IPS-NIHi11 (cell line): ENCODE data around the gene PFKFB4.
"Not testable (repeated sequence)": the region's sequence is repeated elsewhere in the genome, so short reads cannot be mapped to it uniquely, and the experiment has no call there.

Source experiments
- DNase-seq: peaks from one replicate; pipeline ENCODE4 v3.0.0; 2012; ENCODE audit warnings: mixed read lengths, low spot score

Gene PFKFB4

DNA sequence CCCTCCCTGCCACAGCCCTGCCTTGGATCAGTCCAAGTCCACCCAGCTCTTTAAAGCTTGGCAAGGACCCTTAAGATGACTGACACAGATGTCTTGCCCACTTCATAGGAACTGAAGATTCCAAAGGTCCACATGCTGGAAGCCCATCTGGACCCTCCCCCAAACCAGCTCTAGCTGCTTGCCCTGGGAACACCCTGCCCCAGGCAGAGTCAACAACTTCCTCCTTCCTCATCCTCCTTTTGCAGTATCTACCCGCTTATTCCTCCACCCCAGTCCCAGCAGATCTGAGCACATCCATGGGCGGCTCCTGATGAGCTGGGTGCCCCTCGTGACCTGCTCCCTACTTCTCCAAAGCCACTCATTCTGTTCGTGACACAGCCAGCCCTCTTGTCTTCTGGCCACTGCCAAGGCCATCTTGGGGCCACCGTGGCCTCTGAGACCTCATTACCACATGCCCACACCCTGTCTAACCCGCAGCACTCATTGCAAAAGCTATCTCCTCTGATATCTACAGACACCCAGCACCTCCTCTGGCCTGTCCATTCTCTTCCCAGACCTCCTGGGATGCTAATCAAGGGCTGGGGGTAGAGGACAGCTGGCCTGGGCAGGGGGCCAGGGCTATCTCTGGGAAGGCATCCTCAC lies 2.0 kb upstream of the PFKFB4 start:
- no peak for DNase-seq

GRCh38 chr3:48555949-48556795 lies 431 bp downstream of the PFKFB4 start:
- no peak for DNase-seq

DNA sequence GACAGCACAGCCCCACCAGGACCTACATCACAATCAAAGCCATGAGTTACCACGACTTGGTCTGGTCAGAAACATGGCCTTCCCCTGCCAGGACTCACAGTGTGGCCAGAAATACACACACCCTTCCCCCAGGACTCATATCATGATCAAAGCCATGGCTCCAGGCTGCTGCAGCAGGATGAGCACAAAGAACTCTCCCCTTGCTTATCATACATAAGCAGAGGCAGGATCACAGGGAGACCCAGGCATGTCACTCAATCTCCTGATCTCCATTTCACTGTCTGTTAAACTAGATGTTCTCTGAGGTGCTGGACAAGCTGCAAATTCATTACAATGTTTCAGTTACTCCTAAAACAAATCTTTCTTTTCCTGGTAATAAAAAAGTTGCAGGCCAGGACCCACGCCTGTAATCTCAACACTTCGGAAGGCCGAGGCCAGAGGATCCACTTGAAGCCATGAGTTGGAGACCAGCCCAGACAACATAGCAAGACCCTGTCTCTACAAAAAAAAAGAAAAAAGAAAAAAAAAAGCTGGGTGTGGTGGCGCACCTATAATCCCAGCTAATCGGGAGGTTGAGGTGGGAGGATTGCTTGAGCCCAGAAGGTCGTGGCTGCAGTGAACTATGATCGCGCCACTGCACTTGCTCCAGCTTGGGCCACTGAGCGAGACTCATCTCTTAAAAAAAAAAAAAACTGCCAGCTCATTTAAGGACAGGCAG lies 1.2 kb downstream of the PFKFB4 start:
- DNase-seq: no peak

DNA sequence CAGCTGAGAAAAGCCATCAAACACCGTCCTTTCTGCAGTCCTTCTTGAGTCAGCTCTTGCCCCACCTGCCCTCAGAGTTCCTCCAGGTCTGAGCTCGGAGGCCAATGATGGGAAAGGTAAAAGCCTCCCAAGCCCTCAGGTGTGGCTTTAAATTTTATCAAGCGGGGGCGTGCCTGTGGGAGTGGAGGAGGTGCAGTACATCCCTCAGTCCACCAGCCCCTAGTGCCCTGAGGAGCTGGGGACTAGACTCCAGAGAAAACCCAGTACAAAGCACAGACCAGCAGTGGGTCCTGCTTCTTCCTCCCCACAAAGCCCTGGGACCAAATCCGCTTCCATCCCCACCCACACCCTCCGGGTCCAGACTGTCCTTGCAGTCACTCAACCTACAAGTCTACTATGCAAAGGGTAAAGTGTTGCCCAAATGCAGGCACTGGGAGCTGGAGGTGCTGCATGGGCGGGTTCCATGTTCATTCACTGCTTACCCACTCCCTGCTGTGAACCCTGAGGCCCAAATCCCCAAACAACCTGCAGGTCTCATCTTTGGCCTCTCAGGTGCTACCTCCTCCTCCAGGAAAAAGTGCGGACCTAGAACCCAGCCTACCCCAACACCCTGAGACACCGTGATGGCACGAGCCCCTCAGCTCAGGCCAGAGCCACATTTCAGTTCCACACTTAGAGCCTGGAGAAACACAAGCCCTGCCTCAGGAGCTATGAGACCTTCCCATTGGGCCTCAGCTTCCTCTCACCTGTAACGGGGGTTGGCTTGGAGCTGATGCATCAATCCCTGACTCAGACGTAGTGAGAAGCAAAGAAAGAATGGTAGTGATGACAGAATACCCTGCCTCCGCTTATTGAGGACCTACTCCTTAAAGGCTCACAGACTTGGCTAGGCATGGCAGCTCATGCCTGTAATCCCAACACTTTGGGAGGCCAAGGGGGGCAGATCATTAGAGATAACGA lies 2.4 kb downstream of the PFKFB4 start:
- no peak for DNase-seq

- no peak for DNase-seq
Observed at GRCh38 chr3:48553361-48553760, 3.2 kb downstream of the PFKFB4 start.

GRCh38 chr3:48552111-48552951 lies 4.3 kb downstream of the PFKFB4 start:
- DNase-seq: no peak

GRCh38 chr3:48551651-48552050 lies 5.0 kb downstream of the PFKFB4 start:
- DNase-seq: not testable (repeated sequence)

DNA sequence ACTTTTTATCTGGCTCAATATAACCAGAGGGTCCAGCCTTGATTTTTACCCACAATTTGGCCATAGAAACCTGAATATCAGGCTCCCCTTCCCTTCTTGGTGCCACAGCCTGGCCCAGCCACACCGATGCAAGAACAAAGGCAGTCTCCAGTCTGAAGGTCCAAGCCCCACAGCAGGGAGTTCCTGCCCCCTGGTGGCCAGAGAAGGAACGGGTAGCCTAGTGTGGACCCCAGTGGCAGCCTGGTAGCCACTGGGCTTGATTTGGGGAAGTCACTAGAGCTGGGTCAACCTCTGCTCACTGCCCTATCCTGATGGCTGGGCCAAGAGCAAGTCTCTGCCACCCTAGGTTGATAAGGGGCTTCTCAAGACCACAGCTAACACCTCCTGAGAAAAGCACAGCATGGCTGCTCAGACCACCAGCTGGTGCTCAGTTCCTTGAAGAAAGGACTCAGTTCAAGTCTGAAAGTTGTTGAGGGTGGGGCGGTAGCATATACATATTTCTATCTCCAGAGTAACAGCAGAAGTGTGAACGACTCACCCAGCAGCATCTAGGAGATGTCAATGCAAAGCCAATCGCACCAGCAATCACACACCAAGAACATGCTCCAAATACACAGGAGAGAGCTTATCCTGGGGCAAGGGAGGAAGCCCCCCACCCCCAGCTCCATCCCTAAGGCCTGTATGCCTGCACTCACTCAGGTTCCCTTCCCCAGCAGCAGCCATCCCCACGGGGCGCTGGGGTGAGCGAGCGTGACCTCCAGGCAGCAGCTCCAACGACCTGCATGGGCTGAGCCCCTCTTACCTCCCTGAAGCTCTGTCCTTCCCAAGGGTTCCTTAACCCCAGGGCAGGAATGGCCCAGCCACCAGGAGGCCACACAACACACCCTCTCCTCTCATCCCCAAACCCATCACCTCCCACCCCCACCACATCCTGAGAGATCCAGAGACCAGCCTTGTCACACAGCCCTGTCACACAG lies 7.6 kb downstream of the PFKFB4 start:
- peak; percentile 88 for DNase-seq

GRCh38 chr3:48548126-48548525 lies 8.5 kb downstream of the PFKFB4 start:
- no peak for DNase-seq

DNA sequence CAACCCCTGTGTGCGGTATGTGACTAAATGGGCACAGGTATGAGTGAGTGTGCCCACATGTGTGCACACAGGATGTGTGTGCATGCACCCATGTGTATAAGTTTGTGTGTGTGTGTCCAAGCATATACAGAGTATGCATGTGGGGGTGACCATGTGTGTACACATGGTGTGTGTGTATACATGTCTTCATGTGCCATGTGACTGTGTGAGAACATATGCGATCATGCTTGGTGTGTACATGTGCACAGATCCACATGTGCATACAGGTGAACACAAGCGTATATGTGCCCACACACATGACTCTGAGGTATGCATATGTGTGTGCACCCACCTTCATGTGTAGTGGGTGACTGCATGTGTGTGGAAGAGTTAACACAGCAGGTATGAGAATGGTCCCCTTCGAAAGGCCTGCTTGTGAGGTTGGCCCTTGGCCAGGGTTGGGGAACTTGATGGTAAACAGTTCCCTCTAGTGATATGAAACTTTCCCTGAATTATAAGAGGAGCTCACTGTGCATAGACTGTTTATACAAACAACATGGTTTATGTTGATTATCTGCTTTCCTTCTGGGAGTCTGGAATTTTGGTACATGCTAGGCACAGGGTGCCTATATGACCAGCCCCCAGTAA lies 10.3 kb downstream of the PFKFB4 start:
- DNase-seq: no peak

DNA sequence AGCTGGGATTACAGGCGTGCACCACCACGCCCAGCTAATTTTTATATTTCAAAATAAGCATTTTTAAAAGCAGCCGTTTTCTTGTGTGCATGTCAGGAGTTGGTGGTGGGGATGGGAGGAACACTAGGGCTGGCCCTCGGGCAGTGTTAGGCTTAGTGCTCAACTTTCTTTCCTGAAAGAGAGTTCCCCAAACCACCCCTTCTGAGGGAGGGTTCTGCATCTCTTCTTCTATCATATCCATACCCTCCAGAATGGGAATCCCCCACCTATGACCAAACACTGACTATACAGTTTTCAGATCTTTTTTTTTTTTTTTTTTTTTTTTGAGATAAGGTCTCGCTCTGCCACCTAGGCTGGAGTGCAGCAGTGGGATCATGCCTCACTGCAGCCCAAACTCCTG lies 12.5 kb downstream of the PFKFB4 start:
- DNase-seq: no peak

DNA sequence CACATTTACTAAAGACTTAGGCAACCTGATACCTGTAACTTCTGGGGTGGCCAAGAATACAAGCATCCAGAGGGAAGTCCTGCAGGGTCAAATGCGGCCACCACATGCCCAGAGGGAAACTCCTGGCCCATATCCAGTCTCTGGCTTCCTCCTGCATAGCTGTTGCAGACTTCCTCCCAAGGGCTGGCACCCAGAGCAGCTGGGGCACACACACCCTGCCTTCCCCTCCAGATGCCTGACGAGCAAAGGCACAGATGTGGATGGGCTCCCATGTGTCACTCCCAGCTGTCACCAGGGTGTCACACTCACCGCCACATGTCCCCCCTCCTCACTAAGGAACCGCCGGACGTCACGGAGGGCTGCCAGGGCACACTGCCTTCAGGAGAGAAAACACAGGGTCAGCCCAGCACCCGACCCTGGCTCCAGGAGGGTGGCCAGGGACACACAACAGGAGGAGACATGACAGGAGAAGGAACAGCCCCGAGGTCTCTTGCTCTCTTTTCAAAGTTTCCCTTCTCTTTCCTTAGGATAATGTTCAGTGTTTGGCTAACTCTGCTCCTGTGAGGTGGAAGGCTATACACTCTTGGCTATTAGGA lies 13.2 kb downstream of the PFKFB4 start:
- DNase-seq: no peak

GRCh38 chr3:48538451-48538850 lies 18.2 kb downstream of the PFKFB4 start:
- no peak for DNase-seq

GRCh38 chr3:48536785-48537184 lies 19.8 kb downstream of the PFKFB4 start:
- no peak for DNase-seq

GRCh38 chr3:48536116-48536515 lies 20.5 kb downstream of the PFKFB4 start:
- DNase-seq: no peak

GRCh38 chr3:48535578-48535977 lies 21.0 kb downstream of the PFKFB4 start:
- no peak for DNase-seq

- DNase-seq: no peak
Observed at GRCh38 chr3:48532977-48533337, 23.6 kb downstream of the PFKFB4 start.

- no peak for DNase-seq
Observed at GRCh38 chr3:48532271-48532976, 24.2 kb downstream of the PFKFB4 start.
